Superior temporal gyrus (tissue), 1 donor: ENCODE measurements around the gene IL17C.
A peak's percentile ranks its signal among the peaks of the same experiment; 100 is the strongest.

Experiments
- DNase-seq: peaks from one replicate; pipeline ENCODE4 v3.0.0-alpha.2; 2016; ENCODE audit errors: extremely low spot score

The IL17C gene, protein sequence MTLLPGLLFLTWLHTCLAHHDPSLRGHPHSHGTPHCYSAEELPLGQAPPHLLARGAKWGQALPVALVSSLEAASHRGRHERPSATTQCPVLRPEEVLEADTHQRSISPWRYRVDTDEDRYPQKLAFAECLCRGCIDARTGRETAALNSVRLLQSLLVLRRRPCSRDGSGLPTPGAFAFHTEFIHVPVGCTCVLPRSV

DNA sequence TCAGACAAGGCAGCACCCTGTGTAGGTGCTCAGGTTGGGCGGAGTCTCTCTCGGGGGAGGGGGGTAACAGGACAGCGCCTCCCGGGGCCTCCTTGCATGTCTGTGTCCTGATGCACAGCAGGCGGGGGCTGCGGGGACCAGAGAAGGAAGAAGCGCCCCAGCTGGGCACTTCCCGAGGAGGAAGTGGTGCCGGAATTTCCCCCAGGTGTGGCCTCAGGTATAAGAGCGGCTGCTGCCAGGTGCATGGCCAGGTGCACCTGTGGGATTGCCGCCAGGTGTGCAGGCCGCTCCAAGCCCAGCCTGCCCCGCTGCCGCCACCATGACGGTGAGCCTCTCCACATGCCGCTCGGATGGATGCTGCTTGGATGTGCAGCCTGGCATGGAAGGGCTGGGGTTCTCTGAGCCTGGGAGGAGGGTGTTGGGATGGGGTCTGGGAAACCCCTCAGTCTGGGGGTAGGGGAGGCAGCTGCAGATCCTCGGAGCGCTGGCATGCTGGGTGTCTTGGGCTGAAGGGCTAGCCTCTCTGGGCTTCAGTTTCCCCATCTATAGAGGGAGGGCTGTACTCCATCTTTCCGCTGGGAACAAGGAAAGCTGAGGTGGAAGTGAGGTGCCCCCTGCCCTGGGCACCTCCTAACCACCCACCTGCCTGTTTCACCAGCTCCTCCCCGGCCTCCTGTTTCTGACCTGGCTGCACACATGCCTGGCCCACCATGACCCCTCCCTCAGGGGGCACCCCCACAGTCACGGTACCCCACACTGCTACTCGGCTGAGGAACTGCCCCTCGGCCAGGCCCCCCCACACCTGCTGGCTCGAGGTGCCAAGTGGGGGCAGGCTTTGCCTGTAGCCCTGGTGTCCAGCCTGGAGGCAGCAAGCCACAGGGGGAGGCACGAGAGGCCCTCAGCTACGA, at the start of gene IL17C:
IL17C (plus strand) TSS at position 250 of the 908 bp plus-strand sequence; CDS start at position 320, 70 bp downstream.
- DNase-seq = no peak

GRCh38 chr16:88588754-88589153, 49.6 kb upstream of the IL17C start:
- DNase-seq = no peak

DNA sequence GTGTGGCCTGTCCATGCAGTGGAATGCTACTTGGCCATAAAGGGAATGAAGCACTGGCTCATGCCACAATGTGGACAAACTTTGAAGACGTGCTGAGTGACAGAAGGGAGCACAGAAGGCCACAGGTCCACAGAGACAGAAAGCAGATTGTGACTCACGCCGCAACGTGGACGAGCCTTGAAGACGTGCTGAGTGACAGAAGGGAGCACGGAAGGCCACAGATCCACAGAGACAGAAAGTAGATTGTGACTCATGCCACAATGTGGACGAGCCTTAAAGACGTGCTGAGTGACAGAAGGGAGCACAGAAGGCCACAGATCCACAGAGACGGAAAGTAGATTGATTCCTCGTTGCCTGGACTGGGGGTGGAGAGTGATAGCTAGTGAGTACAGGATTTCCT, 48.9 kb upstream of the IL17C start:
- DNase-seq = no peak

DNA sequence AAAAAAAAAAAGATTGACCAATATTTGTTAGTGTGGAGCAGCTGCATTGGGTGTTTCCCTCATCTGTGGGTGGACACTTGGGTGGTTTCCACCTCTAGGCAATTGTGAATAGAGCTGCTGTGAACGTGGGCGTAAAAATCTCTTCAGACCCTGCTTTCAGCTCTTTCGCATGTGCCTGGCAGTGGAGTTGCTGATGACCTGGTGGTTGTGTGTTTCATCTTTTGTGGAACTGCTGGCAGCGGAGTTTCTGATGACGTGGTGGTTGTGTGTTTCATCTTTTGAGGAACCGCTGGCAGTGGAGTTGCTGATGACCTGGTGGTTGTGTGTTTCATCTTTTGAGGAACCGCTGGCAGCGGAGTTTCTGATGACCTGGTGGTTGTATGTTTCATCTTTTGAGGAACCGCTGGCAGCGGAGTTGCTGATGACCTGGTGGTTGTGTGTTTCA, 46.8 kb upstream of the IL17C start:
- DNase-seq = no peak

GRCh38 chr16:88593061-88593460, 45.3 kb upstream of the IL17C start:
- DNase-seq = no peak

- DNase-seq = peak; percentile 82
Measured at GRCh38 chr16:88593489-88593888, 44.9 kb upstream of the IL17C start.

- DNase-seq = no peak
Measured at GRCh38 chr16:88593910-88594309, 44.5 kb upstream of the IL17C start.

DNA sequence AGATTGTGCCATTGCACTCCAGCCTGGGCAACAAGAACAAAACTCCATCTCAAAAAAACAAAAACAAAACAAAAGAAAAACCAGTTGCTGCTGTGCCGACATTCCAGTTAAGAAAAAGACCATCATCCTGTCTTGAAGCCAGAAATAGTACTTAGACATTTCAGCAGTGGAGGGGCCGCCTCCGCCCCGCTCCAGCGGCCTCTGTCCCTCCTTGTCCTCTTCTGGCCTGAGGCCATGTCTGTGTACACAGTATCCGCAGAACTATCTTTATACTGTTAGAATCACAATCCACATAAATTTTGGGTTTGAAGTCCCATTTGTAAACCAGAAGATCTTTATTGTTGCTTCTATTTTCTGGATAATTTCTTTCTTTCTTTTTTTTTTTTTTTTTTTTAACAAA, 43.3 kb upstream of the IL17C start:
- DNase-seq = peak; percentile 26

GRCh38 chr16:88595921-88596320, 42.5 kb upstream of the IL17C start:
- DNase-seq = no peak

DNA sequence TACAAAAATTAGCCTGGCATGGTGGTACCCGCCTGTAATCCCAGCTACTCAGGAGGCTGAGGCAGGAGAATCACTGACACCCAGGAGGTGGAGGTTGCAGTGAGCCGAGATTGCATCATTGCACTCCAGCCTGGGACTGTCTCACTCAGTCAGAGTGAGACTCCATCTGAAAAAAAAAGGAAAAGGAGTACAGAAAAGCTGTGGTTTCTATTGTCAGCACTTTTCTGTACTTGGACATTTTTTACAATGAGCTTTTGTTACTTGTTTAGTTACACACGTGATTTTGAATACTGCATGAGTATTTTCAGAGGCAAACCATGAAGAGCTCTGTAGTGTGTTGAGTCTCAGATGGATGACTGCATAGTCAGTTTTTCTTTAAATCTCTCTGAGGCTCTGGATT, 41.9 kb upstream of the IL17C start:
- DNase-seq = peak; percentile 88

DNA sequence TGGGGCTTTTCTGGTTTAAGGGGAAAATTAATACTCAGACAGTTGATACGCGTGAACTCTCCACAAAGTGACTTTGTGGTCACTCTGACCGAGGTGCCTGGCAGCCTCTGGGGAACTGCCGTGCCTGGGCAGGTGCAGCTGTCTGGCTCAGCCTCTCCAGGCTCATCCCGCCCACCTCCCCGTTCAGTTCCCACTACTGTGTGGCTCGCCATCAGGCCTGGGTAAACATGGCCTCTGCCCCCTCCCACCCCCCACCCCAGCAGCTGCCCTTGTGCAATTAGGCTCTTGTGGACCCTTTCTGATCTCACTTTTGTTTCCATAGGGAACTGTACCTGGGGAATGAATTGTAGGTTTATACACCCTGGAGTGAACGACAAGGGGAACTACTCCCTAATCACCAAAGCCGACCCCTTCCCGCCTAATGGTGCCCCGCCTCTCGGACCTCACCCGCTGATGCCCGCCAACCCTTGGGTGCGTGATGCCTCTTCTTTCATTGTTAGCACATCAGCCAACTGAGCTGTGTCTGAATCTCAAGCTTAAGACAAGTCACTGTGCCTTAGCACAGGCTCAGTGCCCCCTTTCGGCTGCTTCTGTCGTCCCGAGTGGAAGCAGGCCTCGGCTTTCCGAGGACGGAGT, 40.4 kb upstream of the IL17C start:
- no peak for DNase-seq

DNA sequence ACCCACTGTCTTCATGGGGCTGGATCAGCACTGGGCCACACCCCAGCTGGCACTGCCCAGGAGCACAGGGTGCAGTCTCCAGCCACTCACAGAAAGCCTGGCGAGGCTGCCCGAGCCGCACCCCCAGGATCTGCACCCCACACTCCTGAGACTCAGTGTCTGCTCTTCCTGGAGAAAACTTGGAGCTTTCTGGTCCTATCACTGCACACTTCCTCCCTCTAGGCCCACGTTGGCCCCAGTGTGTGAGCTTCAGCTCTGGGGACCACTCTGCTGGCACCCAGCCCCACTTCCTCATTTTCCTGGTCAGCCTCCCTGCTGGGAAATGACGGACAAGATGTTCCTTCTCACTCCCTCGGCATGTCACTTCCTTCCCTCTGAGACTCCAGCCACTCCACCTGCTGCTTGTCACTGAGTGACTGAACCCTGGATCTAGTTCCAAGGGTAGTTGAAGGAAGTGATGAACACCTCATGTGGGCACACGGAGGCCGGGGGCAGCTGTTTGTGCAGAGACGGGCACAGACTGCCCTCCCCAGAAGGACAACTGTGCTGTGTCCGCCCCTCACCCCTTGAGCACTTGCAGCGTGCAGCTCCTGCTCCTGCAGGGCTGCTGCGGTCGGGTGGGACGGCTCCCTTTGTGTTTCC, 39.2 kb upstream of the IL17C start:
- DNase-seq = no peak

GRCh38 chr16:88599825-88600538, 38.4 kb upstream of the IL17C start:
- DNase-seq = no peak

DNA sequence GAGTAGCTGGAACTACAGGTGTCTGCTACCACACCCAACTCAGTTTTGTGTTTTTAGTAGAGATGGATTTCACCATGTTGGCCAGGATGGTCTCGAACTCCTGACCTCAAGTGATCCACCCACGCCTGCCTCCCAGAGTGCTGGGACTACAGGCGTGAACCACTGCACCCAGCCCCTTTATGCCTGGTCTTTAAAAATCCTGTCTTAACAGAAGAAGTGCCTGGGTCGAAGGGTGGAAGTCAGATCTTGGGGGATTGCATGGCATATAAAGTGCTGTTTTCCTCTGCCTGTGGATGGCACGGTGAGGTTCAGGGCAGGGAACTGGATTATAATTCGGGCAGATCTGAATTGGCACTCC, 37.9 kb upstream of the IL17C start:
- DNase-seq = no peak

- no peak for DNase-seq
Measured at GRCh38 chr16:88601313-88602036, 36.9 kb upstream of the IL17C start.

GRCh38 chr16:88602091-88602490, 36.3 kb upstream of the IL17C start:
- DNase-seq = no peak

- DNase-seq = no peak
Measured at GRCh38 chr16:88605186-88606147, 32.9 kb upstream of the IL17C start.

GRCh38 chr16:88606148-88606757, 32.1 kb upstream of the IL17C start:
- DNase-seq = peak; percentile 35

- DNase-seq = no peak
Measured at GRCh38 chr16:88608076-88608475, 30.3 kb upstream of the IL17C start.
